Epithelial cell of proximal tubule (primary cell): ENCODE data around the gene SBK3. TPM values are rescaled to one million over a fixed set of nuclear protein-coding genes. Genes with fewer than 3 reads are reported as not detected.

Experiments used
- DNase-seq: peaks from one replicate; pipeline ENCODE4 v3.0.0-alpha.2; 2011; ENCODE audit warnings: low read depth
- H3K4me3 ChIP-seq: 2 replicates; pipeline ENCODE4 v1.5.1; 2011; ENCODE audit warnings: low read depth, mild to moderate bottlenecking, low read length
- total RNA-seq: library from RNA; depleted of rRNA; stranded (reverse); fragments of >200 nt; gene quantifications from 2 replicates; pipeline ENCODE4 v1.2.3, GENCODE V29; 2015
- TF ChIP-seq, protein P1 (sequence below): conservative IDR thresholded peaks from 2 replicates; pipeline ENCODE4 v1.5.1; 2012; ENCODE audit warnings: low read depth, mild to moderate bottlenecking, low read length

The SBK3 gene
- total RNA-seq, 1 donor from 2014 or later, result 0.23 TPM

DNA sequence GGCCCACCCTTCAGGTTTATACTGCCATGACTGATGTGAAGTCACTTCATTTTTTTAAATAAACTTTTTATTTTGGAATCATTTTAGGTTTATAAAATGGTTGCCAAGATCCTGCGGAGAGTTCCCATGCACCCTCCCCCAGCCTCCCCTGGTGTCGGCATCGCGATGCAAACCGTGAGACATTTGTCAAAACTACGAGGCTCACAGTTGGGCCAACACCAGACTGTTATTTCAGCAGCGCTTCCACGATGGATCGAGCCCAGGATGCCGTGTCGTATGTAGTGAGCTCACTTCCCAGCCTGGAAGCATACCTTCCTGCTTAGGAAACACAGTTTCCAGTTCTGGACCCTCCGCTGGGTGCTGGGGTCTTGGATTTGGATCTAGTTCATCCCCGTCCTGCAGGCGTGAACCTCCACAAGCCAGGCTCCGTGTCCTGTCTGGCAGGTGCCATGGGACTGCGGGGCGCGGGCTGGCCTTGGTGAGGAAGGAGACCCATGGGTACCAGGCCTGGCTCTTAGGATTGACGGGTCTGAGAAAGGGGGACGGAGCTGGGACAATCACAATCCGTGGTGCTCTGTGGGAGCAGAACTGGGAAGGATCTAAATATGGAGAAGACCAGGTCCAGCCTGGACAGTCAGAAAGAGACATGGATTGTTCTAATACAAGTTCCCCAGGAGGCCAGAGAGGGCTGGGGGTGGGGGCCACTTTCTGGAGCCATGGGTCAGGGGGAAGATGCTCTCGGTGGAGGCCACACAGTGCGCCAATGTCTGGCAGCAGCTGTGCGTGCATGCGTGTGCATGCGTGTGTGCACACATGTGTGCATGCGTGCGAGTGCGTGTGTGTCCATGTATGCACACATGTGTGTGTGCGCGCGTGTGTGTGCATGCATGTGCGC is 6.0 kb downstream of the SBK3 start:
- DNase-seq, result no peak
- no peak overlapping the region for H3K4me3 ChIP-seq

DNA sequence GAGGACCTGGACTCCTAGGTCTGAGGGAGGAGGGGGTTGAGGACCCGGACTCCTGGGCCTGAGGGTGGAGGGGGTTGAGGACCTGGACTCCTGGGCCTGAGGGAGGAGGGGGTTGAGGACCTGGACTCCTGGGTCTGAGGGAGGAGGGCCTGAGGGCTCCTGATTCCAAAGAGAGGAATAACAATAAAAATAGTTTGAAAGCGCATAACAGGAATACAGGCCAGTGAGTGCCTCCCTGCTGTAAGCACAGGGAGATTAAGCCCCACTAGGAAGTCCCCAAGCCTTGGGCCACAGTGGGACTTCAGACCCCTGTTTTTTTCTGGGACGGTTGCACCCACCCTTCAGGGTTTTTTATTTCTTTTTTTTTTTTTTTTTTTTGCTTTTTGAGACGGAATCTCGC is 7.2 kb downstream of the SBK3 start:
- TF ChIP-seq, protein P1, sequence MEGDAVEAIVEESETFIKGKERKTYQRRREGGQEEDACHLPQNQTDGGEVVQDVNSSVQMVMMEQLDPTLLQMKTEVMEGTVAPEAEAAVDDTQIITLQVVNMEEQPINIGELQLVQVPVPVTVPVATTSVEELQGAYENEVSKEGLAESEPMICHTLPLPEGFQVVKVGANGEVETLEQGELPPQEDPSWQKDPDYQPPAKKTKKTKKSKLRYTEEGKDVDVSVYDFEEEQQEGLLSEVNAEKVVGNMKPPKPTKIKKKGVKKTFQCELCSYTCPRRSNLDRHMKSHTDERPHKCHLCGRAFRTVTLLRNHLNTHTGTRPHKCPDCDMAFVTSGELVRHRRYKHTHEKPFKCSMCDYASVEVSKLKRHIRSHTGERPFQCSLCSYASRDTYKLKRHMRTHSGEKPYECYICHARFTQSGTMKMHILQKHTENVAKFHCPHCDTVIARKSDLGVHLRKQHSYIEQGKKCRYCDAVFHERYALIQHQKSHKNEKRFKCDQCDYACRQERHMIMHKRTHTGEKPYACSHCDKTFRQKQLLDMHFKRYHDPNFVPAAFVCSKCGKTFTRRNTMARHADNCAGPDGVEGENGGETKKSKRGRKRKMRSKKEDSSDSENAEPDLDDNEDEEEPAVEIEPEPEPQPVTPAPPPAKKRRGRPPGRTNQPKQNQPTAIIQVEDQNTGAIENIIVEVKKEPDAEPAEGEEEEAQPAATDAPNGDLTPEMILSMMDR, result no peak
- H3K4me3 ChIP-seq, result no peak overlapping the region
- DNase-seq, result no peak

More for the DNA sequence above, 6.0 kb downstream of the SBK3 start:
- TF ChIP-seq, protein P1, result no peak

DNA sequence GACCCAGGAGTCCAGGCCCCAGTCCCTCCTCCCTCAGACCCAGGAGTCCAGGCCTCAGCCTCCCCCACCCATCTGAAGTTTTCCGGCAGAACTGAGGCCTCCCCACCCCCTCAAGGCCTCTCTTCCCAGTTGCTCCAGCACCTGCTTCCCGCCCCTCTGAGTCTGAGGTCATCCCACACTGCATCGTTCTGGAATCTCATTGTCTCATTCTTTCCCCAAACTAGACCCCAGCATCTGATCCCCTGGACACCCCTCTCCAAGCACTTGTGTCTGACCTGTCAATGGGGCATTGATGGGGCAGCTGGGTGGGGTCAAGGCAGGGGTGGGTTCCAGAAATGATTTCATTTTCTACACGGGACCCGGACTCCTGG is 7.6 kb downstream of the SBK3 start:
- TF ChIP-seq, protein P1, result no peak
- no peak overlapping the region for H3K4me3 ChIP-seq
- DNase-seq, result no peak

DNA sequence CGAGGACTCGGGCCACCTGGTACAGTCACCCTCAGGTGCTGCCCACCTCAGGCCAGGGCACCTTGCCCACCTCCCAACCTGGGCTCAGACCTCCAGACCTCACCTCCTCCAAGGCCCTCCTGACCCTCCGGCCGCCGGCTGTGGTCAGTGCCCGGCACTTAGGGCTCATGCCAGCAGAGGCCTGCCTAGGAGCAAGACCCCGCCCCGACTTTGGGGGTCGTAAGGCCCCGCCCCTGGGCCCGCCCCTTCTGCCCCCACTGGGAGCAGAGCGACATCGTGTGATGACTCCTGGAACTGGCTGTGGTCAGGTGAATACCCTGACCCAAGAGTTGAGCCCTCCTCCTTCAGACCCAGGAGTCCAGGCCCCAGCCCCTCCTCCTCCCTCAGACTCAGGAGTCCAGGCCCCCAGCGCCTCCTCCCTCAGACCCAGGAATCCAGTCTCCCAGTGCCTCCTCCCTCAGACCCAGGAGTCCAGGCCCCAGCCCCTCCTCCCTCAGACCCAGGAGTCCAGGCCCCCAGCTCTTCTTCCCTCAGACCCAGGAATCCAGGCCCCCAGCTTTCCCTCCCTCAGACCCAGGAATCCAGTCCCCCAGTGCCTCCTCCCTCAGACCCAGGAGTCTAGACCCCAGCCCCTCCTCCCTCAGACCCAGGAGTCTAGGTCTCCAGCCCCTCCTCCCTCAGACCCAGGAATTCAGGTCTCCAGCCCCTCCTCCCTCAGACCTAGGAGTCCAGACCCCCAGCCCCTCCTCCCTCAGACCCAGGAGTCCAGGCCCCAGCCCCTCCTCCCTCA is 8.2 kb downstream of the SBK3 start, which contains the start of gene SBK2:
Gene SBK2 (minus strand): TSS at position 183 of the 790 bp plus-strand sequence. CDS start 839 bp downstream, outside the sequence.
- TF ChIP-seq, protein P1, result peak; percentile 34
- DNase-seq, result no peak
- no peak within 1 kb of the TSS for H3K4me3 ChIP-seq

DNA sequence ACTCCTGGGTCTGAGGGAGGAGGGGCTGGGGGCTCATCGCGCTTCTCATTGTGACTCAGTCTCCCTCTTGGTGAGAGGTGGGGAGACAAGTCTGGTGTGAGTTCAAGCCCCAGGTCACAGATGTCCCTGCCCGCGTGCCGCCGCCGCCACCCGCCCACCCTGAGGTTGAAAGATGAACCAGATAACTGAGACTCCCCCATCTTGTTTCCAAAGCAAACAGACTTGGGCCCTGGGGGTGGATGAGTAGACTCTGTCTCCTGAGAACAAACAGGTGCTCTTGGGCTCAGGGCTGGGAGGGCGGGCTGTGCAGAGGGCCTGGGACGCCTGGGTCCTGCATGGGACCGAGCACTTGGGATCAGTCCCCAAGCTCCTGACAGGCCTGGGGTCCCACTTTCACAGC is 9.0 kb downstream of the SBK3 start:
- H3K4me3 ChIP-seq, result no peak overlapping the region
- TF ChIP-seq, protein P1, result no peak
- DNase-seq, result no peak

DNA sequence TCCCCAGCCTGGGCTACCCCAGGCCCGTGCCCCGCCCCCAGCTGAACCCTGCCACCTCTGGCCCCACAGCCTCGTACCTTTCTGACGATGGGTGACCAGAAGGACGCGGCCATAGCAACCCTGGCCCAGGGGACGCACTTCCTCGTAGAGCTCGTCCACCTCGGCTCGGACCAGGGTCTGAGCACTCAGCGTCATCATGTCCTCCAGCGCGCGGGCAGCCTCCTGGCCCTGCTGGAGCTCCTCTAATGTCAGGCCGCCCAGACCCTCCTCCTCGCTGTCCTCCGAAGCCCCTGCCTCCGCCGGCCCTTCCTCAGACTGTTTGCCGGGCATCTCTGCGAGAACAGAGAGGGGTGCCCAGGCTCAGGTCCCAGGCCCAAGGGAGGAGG is 9.4 kb downstream of the SBK3 start:
- no peak overlapping the region for H3K4me3 ChIP-seq
- no peak for DNase-seq
- TF ChIP-seq, protein P1, result no peak
